ENCODE data around the gene NTS. TPM values are rescaled to one million over a fixed set of nuclear protein-coding genes. Genes with fewer than 3 reads are reported as not detected.

NTS gene
- total and polyA plus RNA-seq, 2 of the 4 experiments (the other 2 are of a cell fraction), result not detected

DNA sequence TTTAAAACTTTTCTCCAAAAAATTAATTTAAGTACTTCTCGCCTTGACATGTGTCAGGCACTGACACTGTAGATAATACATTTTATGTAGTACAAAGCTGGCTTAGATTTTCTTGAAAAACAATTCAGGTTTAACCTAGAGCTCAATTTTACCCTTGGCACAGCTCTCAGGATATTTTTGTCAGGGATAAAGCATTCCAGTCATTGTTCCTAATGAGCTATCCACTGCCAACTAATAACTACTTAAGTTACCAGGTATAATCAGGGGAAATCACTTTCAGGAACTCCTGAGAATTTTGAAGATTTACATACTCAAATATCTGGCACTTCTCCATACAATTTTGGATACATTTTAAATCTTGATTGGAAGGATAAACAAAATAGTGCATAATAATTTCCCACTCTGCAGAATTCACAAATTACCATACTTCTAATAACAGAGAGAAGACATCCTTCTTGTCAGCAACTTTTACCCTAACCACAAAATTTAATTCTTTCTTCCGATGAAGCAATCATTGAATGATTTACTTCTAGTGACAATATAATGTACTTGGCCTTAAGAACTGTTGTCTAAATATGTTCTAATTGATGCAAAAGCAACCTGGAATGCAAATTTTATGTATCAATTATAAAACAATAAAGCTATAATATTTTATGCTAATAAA, 42.6 kb upstream of the NTS start:
- ATAC-seq (ENCODE audit: low read depth) (no peak), DNase-seq (no peak)
- no peaks in the 10 kb centered on the region for H3K9me1 ChIP-seq (ENCODE audit: insufficient read depth, low read length)
- H4K5ac ChIP-seq (ENCODE audit: low read depth, low read length), result no peak overlapping the region
- no peak overlapping the region for H3K18ac ChIP-seq (ENCODE audit: low read depth, low read length)
- H3K27ac ChIP-seq (ENCODE audit: insufficient read depth, low read length), result no peak overlapping the region
- no peak overlapping the region for H3K4me2 ChIP-seq (ENCODE audit: low read depth, low read length)
- CTCF ChIA-PET, result no interaction called here
- H3K79me1 ChIP-seq (ENCODE audit: low read depth in 1 of 2, low read length in 2 of 2), result no peaks in the 10 kb centered on the region
- no peak overlapping the region for H3K4ac ChIP-seq (ENCODE audit: low read depth, low read length)
- no peak overlapping the region for H3K23ac ChIP-seq (ENCODE audit: low read depth, low read length)
- no peaks in the 10 kb centered on the region for H3K9me3 ChIP-seq (ENCODE audit: control insufficient read depth, insufficient read depth, low read length)
- H3K4me3 ChIP-seq (ENCODE audit: insufficient read depth, low read depth, low read length), result no peak overlapping the region
- BruUV-seq (replicated peaks), result no TSS peak
- no peaks in the 10 kb centered on the region for H3K36me3 ChIP-seq (ENCODE audit: control insufficient read depth, insufficient read depth, low read length)
- H2BK20ac ChIP-seq (ENCODE audit: low read depth, low read length), result no peak overlapping the region
- no peak overlapping the region for H2AK9ac ChIP-seq (replicated peaks; ENCODE audit: low read depth, low read length, poor library complexity)
- no peaks in the 10 kb centered on the region for H3K27me3 ChIP-seq (ENCODE audit: control insufficient read depth, insufficient read depth, low read length)
- no peak overlapping the region for H2BK15ac ChIP-seq (ENCODE audit: low read depth, low read length)
- dilution Hi-C loops (cut with HindIII; ENCODE audit: low sequenced_read_pairs, unreplicated experiment) (no loop called here), intact Hi-C loops (cut with micrococcal nuclease) (no loop called here), in situ Hi-C loops (cut with MboI; ENCODE audit: low sequenced_read_pairs) (no loop called here)
- H2AK5ac ChIP-seq (ENCODE audit: low read depth, low read length), result no peak overlapping the region
- H3K4me1 ChIP-seq (ENCODE audit: control insufficient read depth, insufficient read depth, low read length), result no peaks in the 10 kb centered on the region
- no CpG with 5 or more reads among the region's 2 CpGs for WGBS, 2 experiments (ENCODE audit: extremely low coverage in 2 of 2, insufficient read length in 1 of 2)
- no peak overlapping the region for H3K56ac ChIP-seq (ENCODE audit: extremely low read depth, insufficient read depth, low read length)
- no peak for TF ChIP-seq MAZ (IDR thresholded peaks at IDR 0.05; ENCODE audit: borderline replicate concordance, low read depth, low read length)
- TF ChIP-seq, protein P1, sequence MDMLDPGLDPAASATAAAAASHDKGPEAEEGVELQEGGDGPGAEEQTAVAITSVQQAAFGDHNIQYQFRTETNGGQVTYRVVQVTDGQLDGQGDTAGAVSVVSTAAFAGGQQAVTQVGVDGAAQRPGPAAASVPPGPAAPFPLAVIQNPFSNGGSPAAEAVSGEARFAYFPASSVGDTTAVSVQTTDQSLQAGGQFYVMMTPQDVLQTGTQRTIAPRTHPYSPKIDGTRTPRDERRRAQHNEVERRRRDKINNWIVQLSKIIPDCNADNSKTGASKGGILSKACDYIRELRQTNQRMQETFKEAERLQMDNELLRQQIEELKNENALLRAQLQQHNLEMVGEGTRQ (IDR thresholded peaks at IDR 0.05; ENCODE audit: low read depth, low read length), result no peak
- TF ChIP-seq MAFK (IDR thresholded peaks at IDR 0.05; ENCODE audit: low read depth, low read length), result no peak
- no peak for TF ChIP-seq NFE2L2 (IDR thresholded peaks at IDR 0.05; ENCODE audit: low read depth, low read length)
- no peak for TF ChIP-seq CEBPB (IDR thresholded peaks at IDR 0.05; ENCODE audit: low read depth, low read length)
- no peak for TF ChIP-seq SMC3 (IDR thresholded peaks at IDR 0.05; ENCODE audit: low read depth, low read length)
- TF ChIP-seq RCOR1 (IDR thresholded peaks at IDR 0.05; ENCODE audit: insufficient replicate concordance, low read length), result no peak
- TF ChIP-seq RFX5 (IDR thresholded peaks at IDR 0.05; ENCODE audit: low read depth, low read length), result no peak
- no peak overlapping the region for H3K14ac ChIP-seq (replicated peaks; ENCODE audit: low read depth, low read length)
- H2BK120ac ChIP-seq (ENCODE audit: low read depth, low read length), result no peak overlapping the region
- no peak overlapping the region for H3K9ac ChIP-seq (ENCODE audit: low read depth, low read length)
- no peak overlapping the region for H2BK5ac ChIP-seq (ENCODE audit: low read depth, low read length, poor library complexity, severe bottlenecking)
- H4K20me1 ChIP-seq (ENCODE audit: insufficient read depth, low read length), result no peaks in the 10 kb centered on the region
- no peak overlapping the region for H4K8ac ChIP-seq (ENCODE audit: low read depth in 2 of 2, low read length in 2 of 2)
- H2AFZ ChIP-seq (replicated peaks; ENCODE audit: low read length, poor library complexity), result no peak overlapping the region
- POLR2A ChIA-PET (ENCODE audit: unreplicated experiment), result no interaction called here
- H4K91ac ChIP-seq (ENCODE audit: insufficient read depth, low read depth, low read length), result no peak overlapping the region

Measured in IMR-90 (cell line).